HepG2 (cell line): Measurements from ENCODE around the gene AP1G1. TPM values are rescaled to one million over a fixed set of nuclear protein-coding genes. Genes with fewer than 3 reads are reported as not detected.

Source experiments
- DBP ChIP-seq: sonication (generic); formaldehyde crosslinking; IDR thresholded peaks from 2 replicates; pipeline ENCODE4 v1.4.0; 2020; ENCODE audit warnings: missing genetic modification reagents; ENCODE audit errors: not compliant biosample characterization
- HHEX ChIP-seq: IDR thresholded peaks from 2 replicates; pipeline ENCODE4 v1.6.1; 2016; ENCODE audit warnings: control low read depth
- MEIS1 ChIP-seq: sonication (generic); formaldehyde crosslinking; IDR thresholded peaks from 2 replicates; pipeline ENCODE4 v1.9.0; 2021; ENCODE audit warnings: mild to moderate bottlenecking, missing genetic modification reagents, moderate library complexity, borderline replicate concordance
- NR0B2 ChIP-seq: sonication (generic); formaldehyde crosslinking; IDR thresholded peaks from 2 replicates; pipeline ENCODE4 v1.4.0; 2020; ENCODE audit warnings: mild to moderate bottlenecking, missing genetic modification reagents
- PAXIP1 ChIP-seq: sonication (generic); formaldehyde crosslinking; conservative IDR thresholded peaks from 2 replicates; pipeline ENCODE4 v1.4.0; 2020; ENCODE audit warnings: mild to moderate bottlenecking, missing genetic modification reagents, moderate library complexity
- PCBP2 ChIP-seq: fragments of 200-400 bp; formaldehyde crosslinking; optimal IDR thresholded peaks from 2 replicates; pipeline ENCODE3; 2018; ENCODE audit warnings: low read length, low read depth; ENCODE audit not compliant: poor library complexity, severe bottlenecking
- SMARCC2 ChIP-seq: fragments of 450-650 bp; IDR thresholded peaks from 2 replicates; pipeline ENCODE4 v1.6.1; 2017; ENCODE audit warnings: antibody characterized with exemption, mild to moderate bottlenecking
- YEATS2 ChIP-seq: sonication (generic); formaldehyde crosslinking; IDR thresholded peaks from 2 replicates; pipeline ENCODE4 v1.4.0; 2020; ENCODE audit warnings: missing genetic modification reagents, borderline replicate concordance
- ZGPAT ChIP-seq: IDR thresholded peaks from 2 replicates; pipeline ENCODE4 v1.6.1; 2016; ENCODE audit warnings: mild to moderate bottlenecking
- ZNF382 ChIP-seq: sonication (generic); formaldehyde crosslinking; IDR thresholded peaks from 2 replicates; pipeline ENCODE4 v1.5.0; 2020; ENCODE audit warnings: missing genetic modification reagents, mild to moderate bottlenecking, borderline replicate concordance
- ZNF598 ChIP-seq: sonication (generic); formaldehyde crosslinking; IDR thresholded peaks from 2 replicates; pipeline ENCODE4 v1.5.1; 2020; ENCODE audit warnings: mild to moderate bottlenecking, missing genetic modification reagents, borderline replicate concordance
- ZNF609 ChIP-seq: sonication (generic); formaldehyde crosslinking; IDR thresholded peaks from 2 replicates; pipeline ENCODE4 v1.4.0; 2020; ENCODE audit warnings: mild to moderate bottlenecking, missing genetic modification reagents, borderline replicate concordance
- ZUFSP ChIP-seq: sonication (generic); formaldehyde crosslinking; IDR thresholded peaks from 2 replicates; pipeline ENCODE4 v1.9.0; 2021; ENCODE audit warnings: missing genetic modification reagents, mild to moderate bottlenecking, borderline replicate concordance
- polyA plus RNA-seq, 8 experiments: library from polyadenylated mRNA; depleted of rRNA in 3 of 8; stranded (reverse) in 7 of 8; unstranded in 1 of 8; fragments of >200 nt; fragmentation: Illumina TruSeq in 4 of 8; extraction: Trizol in 4 of 8; gene quantifications; 2 replicates each; pipeline versions ENCODE4 v1.2.1 to v1.2.3, GENCODE V29; 2011 to 2016; ENCODE audit warnings: low read depth in 4 of 8, missing spikeins in 1 of 8, mixed read lengths in 1 of 8; ENCODE audit not compliant: insufficient read depth in 1 of 8
- total RNA-seq, 5 experiments: library from RNA; depleted of rRNA; stranded (reverse); fragments of >200 nt; fragmentation: Illumina TruSeq; extraction: Trizol; gene quantifications; 2 replicates each; pipeline ENCODE4 v1.2.3, GENCODE V29; 2016; ENCODE audit warnings: low read depth in 1 of 5

Gene AP1G1
- total and polyA plus RNA-seq, 2 of the 13 experiments (the other 11 are each of a cell fraction or from before 2014, with no cell fraction given), result 62.2 to 66.2 TPM

GRCh38 chr16:71758293-71758760 is 50.3 kb downstream of the AP1G1 start (continued):
- TF ChIP-seq PCBP2 (no peak), ZUFSP (CRISPR knock-in tag) (no peak), ZNF598 (CRISPR knock-in tag) (no peak), DBP (CRISPR knock-in tag) (no peak), HHEX (CRISPR knock-in tag) (no peak), PAXIP1 (CRISPR knock-in tag) (peak; percentile 54), ZNF382 (CRISPR knock-in tag) (no peak), SMARCC2 (no peak), YEATS2 (CRISPR knock-in tag) (no peak), ZNF609 (CRISPR knock-in tag) (no peak; the same call in 1 of the 2 replicates), ZGPAT (CRISPR knock-in tag) (0 out of 2 replicates have a peak, but pooled peaks have one; percentile 54), MEIS1 (CRISPR knock-in tag) (0 out of 2 replicates have a peak, but pooled peaks have one; percentile 31), NR0B2 (CRISPR knock-in tag) (no peak)
